ENCODE data around the gene NUDT14.

The NUDT14 gene

DNA sequence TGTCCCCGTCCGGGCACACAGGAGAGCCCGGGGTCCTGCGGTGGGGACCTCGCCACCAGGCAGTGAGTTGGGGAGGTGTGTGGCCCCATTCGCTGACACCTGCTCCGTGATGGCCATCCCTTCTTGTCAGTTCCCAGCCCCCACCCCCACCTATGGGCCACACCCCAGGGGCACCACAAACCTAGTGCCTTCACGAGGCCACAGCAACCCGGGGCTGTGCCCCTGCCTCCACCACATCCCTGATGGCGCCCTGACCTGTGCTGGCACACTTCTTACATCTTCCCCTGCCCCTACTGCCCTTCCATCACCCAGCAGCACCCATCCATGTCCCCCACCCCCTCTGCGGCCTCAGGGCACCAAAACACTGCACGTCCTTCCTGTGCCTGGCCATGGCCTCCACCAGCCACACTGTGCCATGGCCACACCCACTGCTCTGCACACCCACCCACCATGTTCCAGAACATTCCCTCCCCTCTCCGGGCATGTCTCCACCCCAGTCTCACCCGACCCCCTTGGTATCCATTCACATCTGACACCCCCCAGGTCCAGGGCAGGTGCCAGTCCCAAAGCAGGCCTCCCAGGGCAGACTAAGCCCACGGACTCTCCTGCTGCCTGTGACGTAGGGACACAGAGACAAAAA, 37.0 kb downstream of the NUDT14 start:
- DNase-seq, result no peak

DNA sequence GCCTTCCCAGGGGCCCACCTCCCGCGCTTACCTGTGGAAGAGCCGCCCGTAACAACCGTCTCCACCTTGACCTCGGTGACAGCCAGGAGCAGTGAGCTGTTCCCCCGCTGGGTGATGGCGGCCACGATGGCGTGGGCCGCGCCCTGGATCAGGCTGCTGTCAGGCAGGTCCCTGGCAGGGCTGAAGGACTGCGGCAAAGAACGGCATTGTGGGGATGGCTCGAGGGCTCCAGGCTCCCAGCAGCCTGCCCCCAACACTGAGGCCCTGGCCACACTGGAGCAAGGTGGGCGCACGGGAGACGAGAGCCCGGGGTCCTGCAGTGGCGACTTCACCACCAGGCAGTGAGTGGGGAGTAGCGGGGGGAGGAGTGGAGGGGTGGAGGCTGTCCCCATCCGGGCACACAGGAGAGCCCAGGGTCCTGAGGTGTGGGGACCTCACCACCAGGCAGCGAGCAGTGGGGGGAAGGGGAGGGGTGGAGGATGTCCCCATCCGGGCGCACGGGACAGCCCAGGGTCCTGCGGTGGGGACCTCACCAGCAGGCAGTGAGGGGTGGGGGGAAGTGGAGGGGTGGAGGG, 37.6 kb downstream of the NUDT14 start:
- no peak for DNase-seq

DNA sequence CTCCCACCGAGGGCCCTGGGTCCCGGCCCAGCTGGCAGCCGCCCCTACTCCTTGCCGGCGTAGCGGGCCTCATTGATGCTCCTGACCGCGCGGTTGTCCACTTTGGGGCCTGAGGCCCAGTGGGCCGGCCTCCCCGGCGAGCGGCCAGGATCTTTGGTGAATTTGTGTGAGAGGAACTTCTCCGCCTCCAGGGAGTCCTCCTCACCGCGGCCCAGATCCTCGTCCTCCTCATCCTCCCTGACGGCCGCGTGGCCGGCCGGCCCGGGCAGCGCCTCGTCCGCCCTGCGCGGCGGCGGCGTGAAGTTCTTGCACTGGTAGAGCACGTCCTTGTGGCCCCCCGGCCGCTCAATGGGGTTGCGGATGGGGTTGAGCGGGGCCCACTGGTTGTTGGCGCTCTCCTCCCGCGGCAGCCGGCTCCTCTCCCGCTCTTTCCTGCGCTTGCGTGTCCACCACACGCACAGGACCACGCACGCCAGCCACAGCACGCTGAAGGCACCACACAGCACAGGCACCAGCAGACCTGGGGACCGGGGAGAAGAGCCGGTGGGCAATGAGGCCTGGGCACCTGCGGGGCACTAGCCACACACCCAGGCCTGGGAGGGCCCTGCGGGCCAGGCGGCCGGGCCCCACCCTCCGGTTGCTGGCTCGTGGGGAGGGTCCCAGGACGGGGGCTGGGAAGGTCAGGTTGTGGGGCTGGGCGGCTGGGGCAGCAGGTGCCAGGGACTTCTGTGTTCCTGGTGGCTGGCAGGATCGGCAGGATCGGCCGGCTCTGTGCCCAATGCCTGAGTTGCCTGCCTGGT, 38.3 kb downstream of the NUDT14 start:
- no peak for DNase-seq

DNA sequence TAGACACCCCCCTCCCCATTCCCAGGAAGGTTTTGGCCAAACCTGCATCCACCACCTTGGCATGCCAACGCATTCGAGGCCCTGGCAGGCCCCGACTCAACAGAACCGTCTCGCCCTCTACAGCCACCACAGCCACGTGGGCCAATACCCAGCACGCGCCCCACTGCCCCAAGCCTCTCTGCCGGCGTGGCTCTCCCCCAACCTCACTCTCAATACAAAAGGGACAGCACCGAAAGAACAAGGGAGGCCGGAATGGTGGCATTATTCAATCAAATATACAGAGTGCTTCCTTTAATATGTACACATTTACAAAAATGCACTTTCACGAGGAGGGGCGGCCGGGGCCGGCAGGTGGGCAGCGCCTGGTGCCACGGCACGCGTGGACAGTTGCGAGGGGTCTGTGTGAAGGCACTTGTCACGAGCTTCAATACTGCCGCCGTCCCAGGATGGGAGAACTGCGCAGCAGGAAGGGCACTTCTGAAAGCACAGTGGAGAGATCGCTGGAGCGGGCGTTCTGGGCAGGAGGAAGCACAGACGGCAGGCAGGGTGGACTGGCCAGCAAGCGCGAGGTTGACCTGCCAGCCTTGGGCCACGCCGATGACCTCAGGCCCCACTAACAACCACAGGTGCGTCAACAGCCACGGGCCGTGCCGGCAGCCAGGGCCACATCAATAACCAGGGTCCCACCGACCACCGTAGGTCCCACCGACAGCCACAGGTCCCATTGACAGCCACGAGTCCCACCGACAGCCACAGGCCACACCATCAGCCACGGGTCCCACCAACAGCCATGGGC, 39.4 kb downstream of the NUDT14 start:
- DNase-seq, result no peak

DNA sequence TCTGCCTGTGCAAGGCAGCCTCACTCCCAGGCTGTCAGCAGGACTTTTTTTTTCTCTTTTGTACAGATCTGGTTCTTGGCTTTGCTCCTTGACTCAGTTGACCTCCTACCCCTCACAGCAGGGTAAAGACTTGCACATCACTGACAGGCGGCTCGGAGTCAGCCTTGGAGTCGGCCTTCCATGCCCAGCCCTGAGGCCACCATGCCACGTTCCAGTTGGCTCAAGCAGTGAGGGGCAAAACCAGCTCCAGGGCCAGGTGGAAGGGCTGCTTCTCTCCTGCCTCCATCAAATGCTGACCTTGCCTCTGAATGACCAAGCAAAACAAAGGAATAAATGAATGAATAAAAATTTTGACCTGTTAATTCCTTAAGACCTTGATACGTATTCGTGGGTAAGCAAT, 40.1 kb downstream of the NUDT14 start:
- DNase-seq, result no peak

DNA sequence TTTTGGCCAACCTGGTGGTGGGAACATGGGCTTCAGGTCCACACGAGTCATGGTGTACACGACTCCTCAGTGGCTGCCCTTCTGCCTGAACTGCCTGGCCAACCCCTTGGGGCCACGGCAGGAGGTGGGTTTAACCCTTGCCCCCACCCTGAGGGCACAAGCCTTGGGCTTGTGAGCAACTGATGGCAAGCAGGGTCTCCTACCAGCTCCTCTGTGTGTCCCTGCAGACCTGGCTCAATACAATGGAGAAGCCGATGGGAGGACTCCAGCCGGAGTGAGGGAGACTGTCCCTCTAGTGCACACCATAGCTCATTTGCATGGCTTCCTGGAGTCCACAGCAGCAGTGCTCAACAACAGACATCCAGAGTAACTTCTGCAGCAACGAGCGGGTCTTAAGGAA, 40.5 kb downstream of the NUDT14 start:
- no peak for DNase-seq

DNA sequence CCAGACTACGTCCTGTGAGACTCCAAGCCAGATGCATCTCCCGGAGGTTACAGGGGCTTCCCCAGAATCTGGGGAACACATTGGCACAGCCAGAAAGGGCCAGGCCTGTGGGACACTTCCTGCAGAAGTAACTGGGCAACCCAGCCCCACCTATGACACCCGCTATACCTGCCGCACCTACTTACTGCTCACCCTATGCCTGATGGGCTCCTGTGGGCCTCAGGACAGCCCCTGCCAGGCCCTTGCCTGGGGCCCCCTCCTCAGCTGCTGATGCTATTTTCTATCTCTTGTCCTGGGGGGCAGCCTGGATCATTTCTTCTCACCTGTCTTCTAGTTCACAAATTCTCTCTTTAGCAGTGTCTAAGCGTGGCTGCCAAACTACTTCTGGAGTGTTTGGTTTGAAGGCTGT, 41.3 kb downstream of the NUDT14 start:
- no peak for DNase-seq

DNA sequence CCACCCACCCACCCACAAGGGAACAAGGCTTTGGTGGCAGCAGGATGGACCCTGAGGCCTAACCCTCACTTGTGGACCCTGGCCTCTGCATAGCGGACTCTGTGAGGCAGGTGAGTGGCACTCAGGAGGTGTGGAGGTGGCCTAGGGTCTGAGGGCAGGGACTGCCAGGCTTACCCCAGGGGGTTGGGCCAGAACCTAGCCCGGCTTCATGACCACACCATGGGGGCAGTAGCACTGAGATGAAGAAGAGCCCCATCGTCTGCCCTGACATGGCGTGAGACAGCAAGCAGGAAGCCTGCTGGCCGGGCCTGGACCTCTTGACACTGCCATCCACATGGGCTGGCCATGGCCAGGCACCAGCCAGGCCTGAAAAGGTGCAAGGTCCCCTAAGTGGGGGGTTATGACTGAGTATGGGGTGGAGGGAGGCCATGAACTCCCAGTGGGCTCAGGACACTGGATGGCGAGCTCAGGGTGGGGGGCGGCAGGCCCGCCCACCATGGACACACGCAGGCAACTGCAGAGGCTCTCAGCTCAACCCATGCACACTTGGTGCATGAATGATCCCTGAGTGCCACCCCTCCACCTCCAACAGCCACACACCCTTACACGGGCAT, 41.8 kb downstream of the NUDT14 start:
- no peak for DNase-seq

DNA sequence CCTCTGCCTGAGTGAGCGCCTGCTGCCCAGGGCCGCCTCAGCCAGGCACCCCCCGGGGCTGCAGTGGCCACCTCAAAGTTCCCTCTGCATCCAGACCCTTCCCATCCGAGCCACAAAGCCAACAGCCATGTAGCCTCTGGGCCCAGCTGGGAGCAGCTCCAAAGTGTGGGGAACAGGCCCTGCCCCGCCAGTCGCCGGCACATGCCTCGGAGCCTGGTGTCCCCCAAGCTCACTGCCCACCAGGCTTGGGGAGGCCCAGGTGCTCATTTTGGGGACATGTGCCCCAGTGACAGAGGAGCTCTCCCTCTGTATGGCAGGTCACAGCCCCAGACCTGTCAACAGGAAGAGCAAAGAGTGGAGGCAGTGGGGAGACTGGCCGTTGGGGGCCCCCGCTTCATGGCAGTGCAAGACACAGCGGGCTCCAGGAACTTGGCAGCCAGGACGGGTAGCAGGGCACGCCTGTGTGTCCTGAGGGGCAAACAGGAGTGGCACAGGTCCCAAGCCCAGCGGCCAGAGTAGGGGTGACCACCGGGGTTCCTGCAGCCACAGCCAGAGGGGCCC, 42.5 kb downstream of the NUDT14 start:
- no peak for DNase-seq

DNA sequence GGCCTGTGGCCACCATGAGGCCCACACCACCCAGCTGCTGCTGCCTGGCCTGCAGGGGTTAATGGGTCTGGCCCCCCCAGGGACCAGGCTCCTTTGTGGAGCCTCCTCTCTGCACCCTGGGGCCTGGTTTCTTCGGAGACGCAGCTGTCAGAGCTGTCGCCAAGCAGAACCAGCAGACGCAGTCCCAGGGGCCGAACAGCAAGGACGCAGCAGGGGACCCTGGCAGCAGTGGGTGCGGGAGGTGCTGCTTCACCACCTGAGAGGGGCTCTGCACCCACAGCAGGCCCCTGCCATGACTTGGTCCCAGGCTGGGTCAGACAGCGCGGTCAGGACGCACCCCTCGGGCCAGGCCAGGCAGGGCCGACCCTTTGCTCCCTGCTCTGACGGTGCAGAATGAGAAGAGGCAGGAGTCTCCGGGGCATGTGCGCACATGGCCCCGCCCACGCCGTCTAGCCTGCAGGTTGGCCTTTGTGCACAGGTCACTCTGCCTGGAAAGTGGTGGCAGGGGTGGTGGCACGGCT, 43.0 kb downstream of the NUDT14 start:
- DNase-seq, result no peak

DNA sequence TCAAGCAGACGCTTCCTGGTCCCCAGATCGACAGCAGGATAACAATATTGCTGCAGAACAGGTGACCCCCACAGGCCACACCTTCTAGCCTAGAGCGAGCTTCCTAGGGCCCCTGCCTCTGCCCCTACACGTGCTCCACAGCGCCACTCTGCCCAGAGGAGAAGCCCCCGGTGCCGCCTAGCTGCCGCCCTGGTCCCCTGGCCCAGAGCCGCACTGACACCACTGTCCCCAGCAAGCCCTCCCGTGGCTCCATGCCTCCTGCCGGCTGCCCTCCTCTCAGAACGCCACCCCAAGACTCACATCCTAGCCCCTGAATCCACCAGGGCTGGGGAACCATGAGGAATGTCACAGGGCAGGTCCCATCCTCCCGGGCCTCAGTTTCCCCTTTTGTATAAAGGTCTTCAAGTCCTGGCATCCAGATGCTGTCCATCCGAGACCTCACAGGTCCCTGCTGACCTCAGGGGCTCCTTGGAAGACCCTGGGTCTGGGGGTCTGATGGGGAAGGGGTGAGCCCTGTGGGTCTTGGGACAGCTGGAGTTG, 43.6 kb downstream of the NUDT14 start:
- DNase-seq, result no peak

DNA sequence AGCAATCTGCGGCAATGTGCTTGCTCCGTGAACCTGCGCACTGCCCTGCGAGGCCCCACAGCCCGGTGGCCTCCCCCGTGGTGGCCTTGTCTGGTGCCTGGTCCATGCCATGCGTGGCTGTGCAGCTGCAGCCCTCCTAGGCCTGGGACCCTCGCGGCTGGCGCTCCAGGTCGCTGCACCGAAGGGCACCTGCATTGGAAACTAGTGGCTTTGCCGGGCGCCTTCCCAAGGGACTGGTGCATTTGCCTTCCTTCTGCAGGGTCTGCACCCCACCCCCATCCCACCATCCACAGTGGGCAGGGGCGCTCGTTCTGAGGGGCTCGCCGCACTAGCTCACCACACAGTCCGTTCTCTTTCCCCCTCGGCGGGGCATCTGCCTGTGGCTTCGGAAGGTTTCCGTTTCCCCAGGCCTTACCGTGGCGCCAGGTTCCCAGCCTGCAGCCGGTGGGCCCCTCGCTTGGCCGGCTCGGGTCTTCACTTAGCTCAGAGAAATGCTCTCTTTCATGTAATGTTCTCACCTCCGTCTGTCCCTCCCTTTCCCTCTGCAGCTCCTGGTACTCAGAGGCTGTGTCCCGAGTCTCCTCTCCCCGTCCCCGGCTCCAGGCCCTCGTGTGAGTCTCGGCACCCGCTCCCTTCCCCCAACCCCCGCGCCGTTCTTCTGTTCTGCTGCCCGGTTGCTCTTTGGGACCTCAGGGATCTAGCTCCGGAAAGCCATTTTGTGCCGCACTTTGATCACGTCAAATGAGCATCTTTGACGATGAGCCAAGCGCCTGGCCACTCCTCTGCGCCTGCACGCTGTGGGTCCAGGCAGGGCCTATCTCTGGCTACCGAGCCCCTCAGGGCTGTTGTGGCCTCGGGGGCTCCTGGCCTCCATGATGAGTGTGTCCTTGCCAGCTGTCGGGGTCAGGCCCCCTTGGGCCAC, 44.5 kb downstream of the NUDT14 start:
- DNase-seq, result no peak

DNA sequence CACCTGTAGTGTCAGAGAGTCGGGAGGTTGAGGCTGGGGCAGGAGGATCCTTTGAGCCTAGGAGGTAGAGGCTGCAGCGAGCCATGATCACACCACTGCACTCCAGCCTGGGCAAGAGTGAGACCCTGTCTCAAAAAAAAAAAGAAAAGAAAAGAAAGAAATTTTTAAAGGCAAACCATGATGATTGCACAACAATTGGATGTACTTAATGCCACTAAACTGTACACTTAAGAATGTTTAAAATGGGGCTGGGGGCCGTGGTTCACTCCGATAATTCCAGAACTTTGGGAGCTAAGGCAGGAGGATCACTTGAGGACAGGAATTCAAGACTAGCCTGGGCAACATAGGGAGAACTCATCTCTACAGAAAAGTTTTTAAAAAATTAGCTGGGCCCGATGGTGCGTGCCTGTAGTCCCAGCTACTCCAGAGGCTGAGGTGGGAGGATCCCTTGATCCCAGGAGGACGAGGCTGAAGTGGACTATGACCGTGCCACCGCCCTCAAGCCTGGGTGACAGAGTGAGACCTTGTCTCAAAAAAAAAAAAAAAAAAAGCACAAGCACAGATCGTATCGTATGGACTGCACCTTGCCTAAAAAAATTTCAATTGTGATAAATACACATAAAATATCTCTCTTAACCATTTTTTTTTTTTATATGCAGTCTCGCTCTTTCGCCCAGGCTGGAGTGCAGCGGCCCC, 45.3 kb downstream of the NUDT14 start:
- DNase-seq, result no peak

DNA sequence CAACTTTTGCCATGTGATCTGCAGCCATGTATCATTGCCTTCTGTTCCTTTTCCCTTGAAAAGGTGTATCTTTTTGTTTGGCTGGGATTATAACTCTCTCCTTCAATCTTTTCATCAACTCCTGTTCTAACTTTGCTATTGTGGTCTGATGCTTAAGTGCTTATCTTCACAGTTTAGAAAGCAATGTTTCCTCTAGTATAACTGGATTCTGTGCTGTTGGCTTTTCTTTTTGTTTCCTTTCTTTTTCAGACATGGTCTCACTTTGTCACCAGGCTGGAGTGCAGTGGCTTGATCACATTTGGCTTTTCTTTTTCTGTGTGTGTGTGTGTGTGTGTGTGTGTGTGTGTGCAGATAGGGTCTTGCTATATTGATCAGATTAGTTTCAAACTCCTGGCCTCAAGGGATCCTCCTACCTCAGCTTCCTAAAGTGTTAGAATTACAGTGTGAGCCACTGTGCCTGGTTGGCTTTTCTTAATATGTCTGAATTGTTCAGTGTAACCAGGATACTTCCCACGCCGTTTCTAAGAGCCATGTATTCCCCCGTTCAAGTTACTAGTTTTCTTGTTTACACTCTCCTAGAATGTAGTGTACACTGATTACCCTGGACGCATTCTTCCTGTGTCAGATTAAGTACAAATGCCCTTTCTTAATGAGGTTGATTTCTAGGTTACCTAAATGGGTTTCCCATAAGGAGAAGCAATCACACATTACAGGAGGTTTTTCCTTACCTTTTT, 48.0 kb downstream of the NUDT14 start:
- DNase-seq, result no peak

DNA sequence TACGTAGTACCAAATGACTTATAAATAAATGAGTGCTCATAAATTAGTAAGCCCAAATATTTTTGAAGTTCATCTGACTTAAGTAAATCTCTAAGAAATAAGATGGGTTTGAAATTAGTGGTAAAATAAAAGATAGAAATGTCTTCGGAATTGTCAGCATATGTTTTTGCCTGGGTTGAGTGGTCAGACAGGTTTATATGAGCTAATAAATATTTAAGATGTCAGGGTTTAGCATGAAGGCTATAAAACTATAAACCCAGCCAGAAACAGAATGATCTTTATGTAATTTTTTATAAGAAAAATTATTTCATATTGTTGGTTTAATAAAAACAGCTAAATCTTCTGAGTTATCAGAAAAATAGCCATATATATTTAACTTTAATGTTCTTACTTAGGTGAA, 49.9 kb downstream of the NUDT14 start:
- DNase-seq, result no peak

DNA sequence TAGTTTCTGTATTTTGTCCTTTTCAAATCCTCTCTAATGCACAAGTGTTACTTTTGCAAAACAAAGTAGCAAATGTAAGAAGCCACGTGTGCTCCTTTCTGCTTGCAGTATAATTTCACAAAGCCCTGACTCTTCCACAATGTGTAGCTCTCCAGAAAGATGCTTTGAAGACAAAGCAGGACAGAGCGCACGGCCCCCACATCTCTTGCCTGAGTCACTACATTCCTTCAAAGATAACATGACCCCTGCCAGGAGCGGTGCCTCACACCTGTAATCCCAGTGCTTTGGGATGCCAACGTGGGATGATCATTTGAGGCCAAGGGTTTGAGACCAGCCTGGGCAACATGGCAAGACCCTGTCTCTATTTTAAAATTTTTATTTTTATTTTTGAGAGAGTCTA, 53.1 kb downstream of the NUDT14 start:
- DNase-seq, result no peak

DNA sequence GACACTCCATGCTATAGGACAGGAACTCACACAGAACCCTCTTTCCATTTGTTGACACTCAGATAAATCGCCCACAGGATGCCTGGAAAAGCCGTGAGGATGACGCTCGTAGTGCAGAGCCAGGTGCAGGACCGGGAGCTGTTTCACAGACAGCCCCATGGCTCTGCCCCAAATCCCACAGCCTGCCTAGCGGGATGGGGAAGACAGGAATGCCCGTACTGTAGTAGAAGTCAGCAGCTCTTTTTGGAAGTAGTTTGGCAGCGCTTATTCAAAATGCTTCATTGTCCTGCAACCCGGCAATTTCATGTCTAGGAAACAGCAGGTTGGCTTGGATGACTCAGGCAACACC, 54.2 kb downstream of the NUDT14 start:
- DNase-seq, result no peak

DNA sequence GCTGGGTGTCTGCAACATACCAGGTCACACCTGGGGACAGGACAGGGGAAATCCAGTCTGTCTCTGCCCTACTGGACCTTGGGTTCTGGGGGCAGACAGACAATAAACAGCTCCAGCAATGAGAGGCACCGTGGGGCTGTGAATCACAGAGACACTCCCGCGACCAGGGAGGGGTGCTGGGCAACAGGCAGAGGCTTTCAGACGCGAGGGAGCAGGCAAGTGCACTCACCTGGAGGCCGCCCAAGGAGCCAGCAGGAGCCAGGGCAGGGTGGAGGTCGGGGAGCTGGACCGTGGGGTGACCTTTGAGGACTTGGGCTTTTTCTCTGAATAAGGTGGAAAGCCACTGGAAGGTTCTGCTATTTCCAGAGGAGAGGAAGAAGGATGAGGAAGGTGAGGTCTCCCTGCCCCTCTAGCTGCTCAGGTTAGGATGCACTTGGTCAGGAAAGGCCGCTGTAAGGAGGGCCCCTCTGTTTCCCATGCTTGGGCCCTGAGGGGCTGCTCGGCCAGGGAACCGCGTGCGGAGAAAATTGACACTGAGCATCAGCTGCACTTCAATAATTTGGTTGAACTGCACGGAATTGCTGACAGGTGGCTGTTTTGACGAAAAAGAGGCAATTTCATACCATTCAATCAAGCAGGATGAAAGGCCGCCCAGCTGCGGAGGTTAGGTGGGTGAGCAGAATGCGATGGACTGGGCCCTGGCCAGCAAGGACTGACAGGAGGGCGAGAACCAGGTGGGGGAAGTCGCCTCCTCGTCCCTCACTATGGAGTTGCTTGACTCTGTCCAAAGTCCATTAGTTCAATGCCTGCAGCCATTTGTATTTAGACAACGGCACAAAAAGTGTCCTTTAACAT, 54.8 kb downstream of the NUDT14 start:
- DNase-seq, result no peak

DNA sequence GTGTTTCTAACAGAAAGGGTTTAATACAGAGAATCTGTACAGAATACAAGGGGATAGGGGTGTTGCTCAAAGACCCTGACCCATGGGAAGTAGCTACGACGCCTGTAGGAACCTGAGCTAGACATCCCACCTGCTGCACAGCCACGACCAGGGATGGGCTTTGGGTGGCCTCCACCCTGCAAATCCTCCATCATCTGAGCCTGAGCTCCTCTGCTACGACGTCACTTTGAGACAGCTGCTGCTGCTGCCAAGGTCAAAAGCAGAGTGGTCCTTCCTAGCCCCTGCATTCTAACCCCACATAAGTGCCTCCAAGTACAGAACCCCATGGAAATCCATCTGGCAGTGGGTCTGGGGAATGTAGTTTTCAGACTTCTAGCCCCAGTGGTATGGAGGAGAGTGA, 56.3 kb downstream of the NUDT14 start:
- DNase-seq, result no peak

Measured in Kasumi-1 (cell line).